ENCODE measurements around the gene MTG2. TPM values are rescaled to one million over a fixed set of nuclear protein-coding genes. Genes with fewer than 3 reads are reported as not detected.

The MTG2 gene
- polyA plus RNA-seq, 1 of the 3 experiments (the other 2 are of a cell fraction) = 42.9 TPM

GRCh38 chr20:62190639-62191411 lies 8.0 kb downstream of the MTG2 start:
- no peak overlapping the region for H2AFZ ChIP-seq (ENCODE audit: low read depth)
- H4K20me1 ChIP-seq (ENCODE audit: insufficient read depth) = peaks cover 8% of the 10 kb centered on the region
- no peaks in the 10 kb centered on the region for H3K9me2 ChIP-seq
- no peak overlapping the region for H3K4me3 ChIP-seq (ENCODE audit: low read depth in 2 of 2, low read length in 1 of 2)
- H3K9ac ChIP-seq = no peak overlapping the region
- H3K79me2 ChIP-seq (ENCODE audit: insufficient read depth) = peaks cover 66% of the 10 kb centered on the region
- no peak overlapping the region for H3K4me2 ChIP-seq
- DNase-seq = no peak
- H3K9me3 ChIP-seq = no peaks in the 10 kb centered on the region
- H3K27ac ChIP-seq (ENCODE audit: low read depth in 2 of 2, low read length in 1 of 2) = no peak overlapping the region
- H3K4me1 ChIP-seq (ENCODE audit: control insufficient read depth in 1 of 2, insufficient read depth in 2 of 2, low read depth in 1 of 2, low read length in 1 of 2) = no peaks in the 10 kb centered on the region
- peaks cover 6% of the 10 kb centered on the region for H3F3A ChIP-seq (replicated peaks; ENCODE audit: insufficient read depth)
- WGBS (ENCODE audit: low lambda C conversion rate) = 93% methylated on average over 20 of the region's 25 CpGs
- H3K27me3 ChIP-seq (ENCODE audit: insufficient read depth) = no peaks in the 10 kb centered on the region
- H3K36me3 ChIP-seq (replicated peaks in 1 of 2; ENCODE audit: control insufficient read depth in 1 of 2, insufficient read depth in 2 of 2, low read length in 1 of 2) = peaks cover 15 to 31% of the 10 kb centered on the region in 2 experiments
- POLR2A ChIA-PET = no interaction called here
- CTCF ChIA-PET = interaction anchor here (0.8 kb wide), 1 partner anchor 171 kb away, joined by 3 read pairs; no protein-coding TSS in a partner anchor
- TF ChIP-seq FOXM1 (IDR thresholded peaks at IDR 0.05; ENCODE audit: low read depth) = no peak
- no peak for TF ChIP-seq PBX3 (IDR thresholded peaks at IDR 0.05)
- TF ChIP-seq RXRA (IDR thresholded peaks at IDR 0.05; ENCODE audit: borderline replicate concordance, low read depth) = no peak
- no peak for TF ChIP-seq POLR2AphosphoS5 (IDR thresholded peaks at IDR 0.05; ENCODE audit: low read depth, low read length)
- TF ChIP-seq CHD2 (IDR thresholded peaks at IDR 0.05; ENCODE audit: low read length, partially characterized antibody) = no peak
- no peak for TF ChIP-seq CTCF (IDR thresholded peaks at IDR 0.05)

GRCh38 chr20:62191781-62192559 lies 9.1 kb downstream of the MTG2 start:
- TF ChIP-seq SIN3A (IDR thresholded peaks at IDR 0.05; ENCODE audit: borderline replicate concordance, low read depth, low read length) (no peak), RFX5 (IDR thresholded peaks at IDR 0.05; ENCODE audit: low read length) (no peak), RXRA (IDR thresholded peaks at IDR 0.05; ENCODE audit: borderline replicate concordance, low read depth) (no peak), FOXM1 (IDR thresholded peaks at IDR 0.05; ENCODE audit: low read depth) (no peak), ZBTB33 (IDR thresholded peaks at IDR 0.05; ENCODE audit: borderline replicate concordance, low read depth) (no peak), SMC3 (IDR thresholded peaks at IDR 0.05; ENCODE audit: low read depth, low read length) (no peak), RAD21 (IDR thresholded peaks at IDR 0.05; ENCODE audit: low read length) (no peak)
- Histone ChIP-seq H4K20me1 (ENCODE audit: insufficient read depth) (peaks cover 4% of the 10 kb centered on the region), H3K9me2 (no peaks in the 10 kb centered on the region), H3K9me3 (no peaks in the 10 kb centered on the region), H3K27me3 (ENCODE audit: insufficient read depth) (no peaks in the 10 kb centered on the region), H3F3A (replicated peaks; ENCODE audit: insufficient read depth) (peaks cover 2% of the 10 kb centered on the region), H3K79me2 (ENCODE audit: insufficient read depth) (peaks cover 54% of the 10 kb centered on the region), H3K9ac (no peak overlapping the region), H2AFZ (ENCODE audit: low read depth) (no peak overlapping the region), H3K4me3 (ENCODE audit: low read depth in 2 of 2, low read length in 1 of 2) (no peak overlapping the region), H3K36me3 (replicated peaks in 1 of 2; ENCODE audit: control insufficient read depth in 1 of 2, insufficient read depth in 2 of 2, low read length in 1 of 2) (peaks cover 15 to 31% of the 10 kb centered on the region in 2 experiments), H3K4me2 (no peak overlapping the region), H3K27ac (ENCODE audit: low read depth in 2 of 2, low read length in 1 of 2) (no peak overlapping the region), H3K4me1 (ENCODE audit: control insufficient read depth in 1 of 2, insufficient read depth in 2 of 2, low read depth in 1 of 2, low read length in 1 of 2) (no peaks in the 10 kb centered on the region)
- ChIA-PET POLR2A (interaction anchor here (0.7 kb wide), 1 partner anchor 49 kb away, joined by 3 read pairs; no protein-coding TSS in a partner anchor), CTCF (no interaction called here)
- 92% methylated on average over 6 of the region's 14 CpGs for WGBS (ENCODE audit: low lambda C conversion rate)
- no peak for DNase-seq
